ENCODE data around the gene GPHA2. TPM values are rescaled to one million over a fixed set of nuclear protein-coding genes. Genes with fewer than 3 reads are reported as not detected.

Gene GPHA2
- total RNA-seq, 2 experiments from 2014 or later, result not detected

DNA sequence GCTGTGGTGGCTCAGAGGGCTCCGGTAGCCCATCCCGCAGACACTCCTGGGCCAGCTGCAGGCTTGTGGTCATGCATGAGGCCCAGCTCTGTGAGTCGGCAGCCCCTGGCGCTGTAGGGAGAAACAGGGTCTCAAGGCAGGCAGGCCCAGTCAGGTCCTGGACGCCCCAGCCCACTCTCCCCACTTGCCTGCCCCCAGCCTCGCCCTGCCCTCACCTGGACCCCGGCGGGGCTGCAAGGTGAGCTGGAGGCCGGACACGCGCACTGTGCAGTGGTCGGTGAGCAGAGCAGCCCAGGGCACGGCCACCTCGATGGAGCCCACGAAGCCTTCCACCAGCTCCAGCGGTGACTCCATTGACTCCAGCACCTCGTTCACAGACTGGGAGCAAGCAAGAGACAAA is 21.6 kb downstream of the GPHA2 start:
- no peak overlapping the region for H3K27ac Mint-ChIP-seq
- CTCF ChIA-PET, result no interaction called here
- peaks cover 18% of the 10 kb centered on the region for H3K4me1 Mint-ChIP-seq
- DNase-seq (no peak), ATAC-seq (no peak)
- H3K4me3 Mint-ChIP-seq, result no peak overlapping the region
- H3K9me3 Mint-ChIP-seq (ENCODE audit: low read depth), result no peaks in the 10 kb centered on the region
- peaks cover 4% of the 10 kb centered on the region for H3K36me3 Mint-ChIP-seq
- no peaks in the 10 kb centered on the region for H3K27me3 Mint-ChIP-seq

DNA sequence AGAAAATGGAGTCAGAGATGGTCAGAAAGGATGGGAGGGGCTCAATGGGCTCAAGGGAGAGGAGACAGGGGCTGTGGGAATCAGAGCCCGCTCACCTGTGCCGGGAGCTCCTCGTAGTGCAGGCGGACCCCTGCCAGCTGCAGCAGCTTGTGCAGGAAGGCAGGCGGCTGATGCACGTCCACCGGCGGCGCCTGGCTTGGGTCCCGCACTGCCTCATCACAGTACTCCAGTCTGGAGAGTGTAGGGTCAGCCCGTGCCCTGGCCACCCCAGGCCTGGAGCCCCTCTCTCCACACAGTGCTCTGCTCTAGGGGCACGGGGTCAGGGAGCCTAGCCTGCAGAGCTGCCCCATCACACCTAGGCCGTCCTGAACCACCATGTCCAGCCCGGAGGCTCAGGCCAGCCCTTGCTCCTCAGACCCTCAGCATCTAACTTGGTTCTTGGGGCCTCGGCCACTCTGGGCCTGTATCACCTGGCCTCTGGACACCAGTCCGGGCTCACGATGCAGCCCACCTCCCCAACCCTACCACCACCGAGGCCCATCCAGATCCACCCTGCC is 22.4 kb downstream of the GPHA2 start:
- ATAC-seq (no peak), DNase-seq (no peak)
- CTCF ChIA-PET, result interaction anchor here (1.3 to 2.6 kb wide), 2 partner anchors 65 to 115 kb away, joined by 3 to 8 read pairs; no protein-coding TSS in a partner anchor
- no peaks in the 10 kb centered on the region for H3K27me3 Mint-ChIP-seq
- no peak overlapping the region for H3K27ac Mint-ChIP-seq
- no peaks in the 10 kb centered on the region for H3K9me3 Mint-ChIP-seq (ENCODE audit: low read depth)
- no peak overlapping the region for H3K4me3 Mint-ChIP-seq
- H3K36me3 Mint-ChIP-seq, result peaks cover 4% of the 10 kb centered on the region
- H3K4me1 Mint-ChIP-seq, result peaks cover 17% of the 10 kb centered on the region

DNA sequence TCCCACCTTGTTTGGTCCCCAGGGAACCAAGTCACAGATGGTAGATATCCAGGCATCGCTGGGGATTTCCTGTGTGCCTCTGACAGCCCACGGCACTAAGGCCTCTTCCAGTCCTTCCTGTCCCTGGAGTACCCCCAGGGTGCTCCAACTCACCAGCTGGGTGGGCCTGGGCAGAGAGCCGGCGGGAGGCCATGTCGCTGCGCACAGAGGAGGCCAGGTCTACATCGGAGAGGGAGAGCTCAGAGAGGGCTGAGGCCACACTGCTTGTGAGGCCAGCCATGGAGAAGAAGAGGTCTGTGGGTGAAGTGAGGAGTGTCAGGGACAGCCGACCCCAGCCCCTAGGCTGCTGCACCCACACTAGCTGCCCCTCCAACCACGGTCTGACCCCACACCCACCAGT is 24.0 kb downstream of the GPHA2 start:
- DNase-seq, result no peak
- Mint-ChIP-seq H3K4me3 (no peak overlapping the region), H3K27me3 (no peaks in the 10 kb centered on the region), H3K36me3 (peaks cover 4% of the 10 kb centered on the region), H3K27ac (no peak overlapping the region), H3K4me1 (peaks cover 7% of the 10 kb centered on the region), H3K9me3 (ENCODE audit: low read depth) (no peaks in the 10 kb centered on the region)
- no peak for ATAC-seq
- CTCF ChIA-PET, result interaction anchor here (1.2 to 2.6 kb wide), 3 partner anchors 42 to 117 kb away, joined by 3 to 8 read pairs (median 3); no protein-coding TSS in a partner anchor

DNA sequence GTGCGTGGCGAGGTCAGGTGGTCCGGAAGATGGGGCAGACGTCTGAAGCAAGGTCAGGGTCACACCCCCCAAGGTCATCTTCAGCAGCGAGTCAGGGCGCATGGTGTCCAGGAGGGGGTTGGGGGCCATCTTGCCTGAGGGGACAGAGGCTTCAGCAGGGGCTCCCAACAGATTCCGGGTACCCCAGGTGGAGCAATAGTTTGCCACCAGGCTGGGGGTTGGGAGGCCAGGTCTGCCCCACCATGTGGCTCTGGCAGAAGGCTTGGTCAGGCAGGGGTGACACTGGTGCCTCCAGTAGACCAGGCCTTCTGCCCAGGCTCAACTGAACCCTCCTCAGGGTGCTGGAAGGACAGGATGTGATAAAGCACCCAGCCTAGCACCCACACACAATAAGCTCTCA is 24.6 kb downstream of the GPHA2 start:
- H3K36me3 Mint-ChIP-seq, result peaks cover 4% of the 10 kb centered on the region
- ATAC-seq, result no peak
- no peak for DNase-seq
- no peaks in the 10 kb centered on the region for H3K27me3 Mint-ChIP-seq
- H3K27ac Mint-ChIP-seq, result no peak overlapping the region
- H3K9me3 Mint-ChIP-seq (ENCODE audit: low read depth), result no peaks in the 10 kb centered on the region
- H3K4me3 Mint-ChIP-seq, result no peak overlapping the region
- CTCF ChIA-PET, result interaction anchor here (1.2 to 2.6 kb wide), 2 partner anchors 41 to 63 kb away, joined by 3 to 8 read pairs; no protein-coding TSS in a partner anchor
- peaks cover 4% of the 10 kb centered on the region for H3K4me1 Mint-ChIP-seq

DNA sequence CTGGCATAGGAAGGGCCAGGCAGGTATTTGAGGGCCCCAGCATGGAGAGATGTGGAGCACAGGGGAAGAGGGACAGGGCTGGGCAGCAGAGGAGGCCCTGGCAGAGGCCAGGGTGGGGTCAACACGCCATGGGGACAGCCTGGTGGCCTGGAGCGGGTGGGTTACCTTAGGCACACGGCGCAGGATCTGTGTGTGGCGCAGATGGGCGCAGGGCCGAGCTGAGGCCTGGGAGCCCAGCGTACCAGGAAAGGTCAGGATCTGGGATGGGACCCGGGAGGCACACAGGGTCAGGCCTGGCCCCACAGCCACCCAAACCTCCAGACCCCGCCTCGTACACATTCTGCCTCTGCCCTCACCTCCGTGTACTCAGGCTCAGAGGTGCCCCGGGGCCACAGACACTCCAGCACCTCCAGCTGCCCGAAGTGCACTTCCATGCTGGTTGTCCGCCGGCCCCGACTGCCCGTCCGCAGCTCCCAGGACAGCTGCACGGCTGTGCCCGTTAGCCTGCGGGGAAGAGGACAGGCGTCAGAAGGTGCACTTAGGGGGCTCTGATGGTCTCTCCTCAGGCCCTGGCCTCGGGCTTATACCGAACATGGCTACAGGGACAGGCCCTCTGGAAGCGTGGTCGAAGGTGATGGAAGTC is 25.1 kb downstream of the GPHA2 start:
- Mint-ChIP-seq H3K27ac (no peak overlapping the region), H3K4me1 (no peaks in the 10 kb centered on the region), H3K4me3 (no peak overlapping the region), H3K9me3 (ENCODE audit: low read depth) (no peaks in the 10 kb centered on the region), H3K27me3 (no peaks in the 10 kb centered on the region), H3K36me3 (peaks cover 4% of the 10 kb centered on the region)
- DNase-seq (no peak), ATAC-seq (no peak)
- CTCF ChIA-PET, result no interaction called here

DNA sequence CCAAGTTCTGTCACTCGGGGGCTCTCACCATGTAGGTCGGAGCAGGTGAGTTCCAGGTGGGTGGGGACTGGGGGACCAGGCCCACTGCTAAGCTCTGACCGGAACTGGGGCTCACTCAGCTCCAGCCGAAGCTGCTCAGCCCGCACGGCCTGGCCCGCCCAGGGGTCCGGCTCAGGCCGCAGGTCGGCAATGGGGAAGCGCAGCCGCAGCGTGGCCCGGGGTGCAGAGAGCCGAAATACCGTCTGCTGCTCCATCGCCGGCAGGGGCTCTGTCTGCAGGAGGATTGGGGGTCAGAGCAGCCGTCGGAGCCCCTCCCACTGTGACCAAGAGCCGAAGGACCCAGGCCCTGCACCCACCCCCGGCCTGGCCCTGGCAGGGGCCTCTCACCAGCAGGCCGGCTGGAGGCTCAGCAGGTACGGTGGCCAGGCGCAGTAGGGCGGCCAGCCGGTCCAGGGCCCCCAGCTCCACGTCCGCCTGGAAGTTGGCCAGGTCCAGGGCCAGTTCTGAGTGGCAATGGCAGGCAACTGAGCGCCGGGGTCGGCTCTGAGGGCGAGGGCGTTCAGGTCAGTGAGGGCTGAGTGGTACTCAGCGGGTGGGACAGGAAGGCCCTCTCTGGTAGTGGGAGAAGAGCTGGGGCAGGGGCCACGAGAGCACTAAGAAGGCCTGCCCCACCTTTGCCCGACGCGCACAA is 25.9 kb downstream of the GPHA2 start:
- Mint-ChIP-seq H3K4me3 (no peak overlapping the region), H3K4me1 (no peaks in the 10 kb centered on the region), H3K27me3 (no peaks in the 10 kb centered on the region), H3K9me3 (ENCODE audit: low read depth) (no peaks in the 10 kb centered on the region), H3K27ac (no peak overlapping the region), H3K36me3 (peaks cover 7% of the 10 kb centered on the region)
- ATAC-seq (no peak), DNase-seq (no peak)
- CTCF ChIA-PET, result no interaction called here

DNA sequence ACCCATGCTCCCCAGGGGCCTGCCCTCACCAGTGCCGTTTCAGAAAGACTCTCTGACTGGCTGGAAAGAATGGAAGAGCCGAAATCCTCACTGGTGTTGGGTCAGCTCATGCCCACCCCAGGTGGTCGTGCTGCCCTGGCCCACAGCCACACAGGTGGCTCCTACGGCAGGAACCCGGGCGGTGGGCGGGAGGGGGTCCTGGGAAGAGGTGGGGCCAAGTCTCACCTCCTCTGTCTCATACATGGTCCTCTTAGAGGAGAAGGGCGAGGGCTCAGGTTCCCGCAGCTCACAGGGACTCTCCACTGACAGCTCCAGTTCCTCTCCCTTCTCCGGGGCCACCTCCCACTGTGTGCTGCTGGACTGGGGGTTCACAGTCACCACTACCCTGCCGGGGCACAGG is 26.9 kb downstream of the GPHA2 start:
- Mint-ChIP-seq H3K4me3 (no peak overlapping the region), H3K4me1 (no peaks in the 10 kb centered on the region), H3K36me3 (peaks cover 7% of the 10 kb centered on the region), H3K9me3 (ENCODE audit: low read depth) (no peaks in the 10 kb centered on the region), H3K27me3 (no peaks in the 10 kb centered on the region), H3K27ac (no peak overlapping the region)
- CTCF ChIA-PET, result no interaction called here
- DNase-seq (no peak), ATAC-seq (no peak)

DNA sequence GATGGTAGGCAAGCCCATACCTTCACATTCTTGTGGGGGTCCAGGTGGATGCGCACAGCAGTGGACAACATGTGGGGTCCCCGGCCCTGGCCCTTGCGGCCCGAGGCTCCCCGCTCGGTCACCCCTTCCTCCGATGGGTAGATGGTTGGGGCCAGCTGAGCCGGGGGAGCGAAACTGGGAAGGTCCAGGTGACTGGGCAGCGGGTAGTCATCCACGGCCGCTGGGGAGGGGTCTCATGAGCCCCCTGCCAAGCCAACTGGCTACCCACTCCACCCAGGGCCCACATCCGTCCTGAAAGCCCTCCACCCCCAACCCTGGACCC is 29.4 kb downstream of the GPHA2 start:
- CTCF ChIA-PET, result interaction anchor here (1.2 kb wide), 1 partner anchor 12 kb away, joined by 3 read pairs; no protein-coding TSS in a partner anchor
- Mint-ChIP-seq H3K9me3 (ENCODE audit: low read depth) (no peaks in the 10 kb centered on the region), H3K36me3 (peaks cover 6% of the 10 kb centered on the region), H3K4me3 (no peak overlapping the region), H3K27ac (no peak overlapping the region), H3K4me1 (peaks cover 3% of the 10 kb centered on the region), H3K27me3 (no peaks in the 10 kb centered on the region)
- DNase-seq (no peak), ATAC-seq (no peak)

DNA sequence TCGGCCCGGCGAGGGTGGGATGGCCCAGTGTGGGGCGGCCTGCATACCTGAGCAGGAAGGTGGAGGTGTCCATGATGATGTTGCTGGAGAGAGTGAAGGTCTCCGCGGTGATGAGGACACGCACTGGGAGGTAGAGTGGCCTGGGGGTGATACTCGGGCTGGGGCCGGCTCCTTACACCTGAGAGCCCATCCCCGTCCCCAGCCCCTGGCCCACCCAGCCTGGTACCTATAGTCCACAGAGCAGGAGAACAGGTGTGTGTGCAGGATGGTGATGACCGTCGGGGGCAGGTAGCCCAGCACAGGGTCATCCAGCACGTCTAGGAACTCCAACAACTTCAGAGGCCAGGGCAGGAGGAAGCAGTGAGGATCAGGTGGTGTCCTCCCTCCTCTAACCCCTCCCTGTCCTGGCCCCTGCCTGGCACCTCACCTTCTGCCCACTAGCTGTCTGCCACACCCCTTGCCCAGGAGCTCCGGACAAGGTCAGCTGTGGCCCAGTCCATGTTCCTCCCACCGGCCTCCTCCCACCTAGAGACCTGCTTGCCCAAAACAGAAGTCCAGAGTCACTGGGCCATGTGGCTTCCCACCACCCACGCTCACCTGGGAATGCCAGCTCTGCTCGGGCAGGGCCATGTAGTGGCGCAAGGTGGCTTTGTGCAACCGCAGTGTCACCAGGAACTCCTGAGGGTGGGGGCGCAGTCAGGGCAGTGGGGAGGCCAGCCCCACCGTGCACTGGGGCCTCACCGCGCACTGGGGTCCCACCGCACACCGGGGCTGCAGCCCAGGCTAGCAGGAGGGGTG is 30.0 kb downstream of the GPHA2 start:
- Mint-ChIP-seq H3K27ac (no peak overlapping the region), H3K4me1 (peaks cover 6% of the 10 kb centered on the region), H3K36me3 (peaks cover 3% of the 10 kb centered on the region), H3K4me3 (no peak overlapping the region), H3K27me3 (no peaks in the 10 kb centered on the region), H3K9me3 (ENCODE audit: low read depth) (no peaks in the 10 kb centered on the region)
- DNase-seq (no peak), ATAC-seq (no peak)
- CTCF ChIA-PET, result interaction anchor here (1.2 kb wide), 1 partner anchor 11 kb away, joined by 3 read pairs; no protein-coding TSS in a partner anchor

DNA sequence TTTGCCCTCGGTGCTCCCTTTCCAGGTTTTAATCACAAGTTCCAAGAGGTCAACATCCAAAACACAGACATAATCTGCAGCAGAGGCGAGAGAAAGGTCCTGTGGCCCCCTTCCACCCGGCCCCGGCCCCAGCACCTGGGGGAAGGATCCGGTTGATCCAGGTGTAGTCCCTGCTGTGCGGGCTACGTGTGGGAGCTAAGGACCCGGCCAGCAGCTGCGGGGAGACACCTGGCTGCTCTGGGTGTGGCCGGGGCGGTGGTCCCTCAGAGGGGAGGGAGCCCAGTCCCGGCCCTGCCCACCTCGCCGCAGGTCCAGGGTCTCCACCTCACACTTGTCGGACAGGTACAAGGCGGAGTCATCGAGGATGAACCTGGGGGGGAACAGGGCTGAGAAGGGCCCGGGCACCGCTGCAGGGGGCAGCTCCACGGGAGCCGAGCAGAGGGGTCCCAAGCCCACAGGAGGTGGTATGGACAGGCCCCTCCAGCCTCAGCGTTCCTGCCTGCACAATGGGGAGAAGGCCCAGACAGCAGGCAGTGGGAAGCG is 32.3 kb downstream of the GPHA2 start:
- peaks cover 11% of the 10 kb centered on the region for H3K4me1 Mint-ChIP-seq

DNA sequence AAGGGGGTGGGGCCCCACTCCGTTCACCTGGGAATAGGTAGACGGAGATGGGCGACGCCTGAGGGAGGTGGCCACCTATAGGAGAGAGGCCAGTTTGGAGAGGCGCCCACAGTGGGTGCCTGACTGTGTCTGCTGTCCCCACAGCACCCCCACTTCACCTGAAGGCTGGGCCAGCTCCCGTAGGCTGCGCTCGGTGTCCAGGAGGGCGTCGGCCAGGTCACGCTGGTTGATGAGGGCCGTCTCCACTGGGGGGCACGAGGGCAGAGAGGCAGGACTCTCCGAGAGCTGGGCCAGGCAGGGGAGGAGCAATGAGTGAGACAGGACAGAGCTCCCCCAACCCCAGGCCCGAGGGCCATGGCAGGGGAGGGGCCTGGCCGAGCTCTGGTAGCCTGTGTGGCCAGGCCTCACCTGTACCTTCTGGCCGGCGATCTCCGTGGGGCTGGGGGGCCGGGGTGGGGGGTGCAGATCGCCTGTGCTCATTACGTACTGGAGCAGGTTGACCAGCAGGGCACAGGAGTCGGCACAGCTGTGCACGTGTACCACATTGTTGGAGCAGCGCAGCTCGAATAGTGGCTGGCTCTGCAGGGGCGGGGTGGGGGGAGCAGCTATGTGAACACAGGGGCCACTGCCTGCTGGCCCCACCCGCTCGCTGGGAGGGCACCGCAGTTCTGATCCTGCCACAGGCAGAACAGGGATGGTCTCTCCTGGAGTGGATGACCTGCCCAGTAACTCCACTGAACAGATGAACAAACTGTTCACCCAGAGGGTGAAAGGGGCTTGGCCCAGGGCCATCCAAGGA is 33.4 kb downstream of the GPHA2 start:
- DNase-seq (no peak), ATAC-seq (no peak)
- H3K4me1 Mint-ChIP-seq, result peaks cover 11% of the 10 kb centered on the region
- CTCF ChIA-PET, result interaction anchor here (31.3 kb wide), 1 partner anchor 46 kb away, joined by 1163 read pairs; the partner anchor contains the start of gene CDC42BPG
- H3K36me3 Mint-ChIP-seq, result peaks cover 6% of the 10 kb centered on the region
- no peak overlapping the region for H3K4me3 Mint-ChIP-seq
- H3K27me3 Mint-ChIP-seq, result no peaks in the 10 kb centered on the region
- H3K9me3 Mint-ChIP-seq (ENCODE audit: low read depth), result no peaks in the 10 kb centered on the region
- H3K27ac Mint-ChIP-seq, result no peak overlapping the region

More for the DNA sequence above, 32.3 kb downstream of the GPHA2 start:
- Mint-ChIP-seq H3K4me3 (no peak overlapping the region), H3K27ac (no peak overlapping the region), H3K36me3 (peaks cover 6% of the 10 kb centered on the region), H3K9me3 (ENCODE audit: low read depth) (no peaks in the 10 kb centered on the region), H3K27me3 (no peaks in the 10 kb centered on the region)
- no peak for ATAC-seq
- no peak for DNase-seq
- CTCF ChIA-PET, result no interaction called here

DNA sequence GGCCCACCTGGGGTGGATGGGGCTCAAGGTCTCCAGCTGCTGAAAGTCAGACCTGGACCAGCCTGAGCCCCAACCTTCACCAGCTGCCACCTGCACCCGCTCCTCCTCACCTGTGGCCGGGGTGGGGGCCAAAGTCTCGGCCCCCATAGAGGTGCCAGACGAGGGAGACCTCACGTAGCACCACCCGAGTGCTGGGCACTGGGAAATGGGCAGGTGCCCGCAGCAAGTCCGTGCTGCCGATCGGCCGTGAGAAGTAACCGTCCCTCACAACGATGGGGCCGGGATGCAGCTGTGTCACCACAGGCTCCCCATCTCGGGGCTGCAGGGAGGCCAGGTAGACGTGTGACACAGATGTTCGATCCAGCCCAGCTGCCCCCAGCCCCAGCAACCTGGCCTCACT is 34.9 kb downstream of the GPHA2 start:
- H3K36me3 Mint-ChIP-seq, result peaks cover 6% of the 10 kb centered on the region
- no peaks in the 10 kb centered on the region for H3K27me3 Mint-ChIP-seq
- ATAC-seq, result no peak
- H3K4me1 Mint-ChIP-seq, result peaks cover 11% of the 10 kb centered on the region
- H3K27ac Mint-ChIP-seq, result no peak overlapping the region
- H3K9me3 Mint-ChIP-seq (ENCODE audit: low read depth), result no peaks in the 10 kb centered on the region
- H3K4me3 Mint-ChIP-seq, result no peak overlapping the region
- CTCF ChIA-PET, result interaction anchor here (1.9 to 31.3 kb wide), 2 partner anchors 10 to 44 kb away, joined by 4 to 1163 read pairs; partner anchors contain the start of gene CDC42BPG
- DNase-seq, result no peak
